ENCODE measurements around the gene RABL3.
"Not testable (repeated sequence)": the region's sequence is repeated elsewhere in the genome, so short reads cannot be mapped to it uniquely, and the experiment has no call there.

The RABL3 gene

GRCh38 chr3:120646771-120647432 is 95.4 kb downstream of the RABL3 start:
- DNase-seq: peak in 1 of 51 donors; percentile 34

- peak in 1 of 51 donors; percentile 49 for DNase-seq
These were observed 97.1 kb downstream of the RABL3 start for GRCh38 chr3:120645083-120645845.

- no peak for DNase-seq
These were observed 99.9 kb downstream of the RABL3 start for GRCh38 chr3:120642368-120642948.

- no peak for DNase-seq
These were observed 100.5 kb downstream of the RABL3 start for GRCh38 chr3:120641696-120642246.

DNA sequence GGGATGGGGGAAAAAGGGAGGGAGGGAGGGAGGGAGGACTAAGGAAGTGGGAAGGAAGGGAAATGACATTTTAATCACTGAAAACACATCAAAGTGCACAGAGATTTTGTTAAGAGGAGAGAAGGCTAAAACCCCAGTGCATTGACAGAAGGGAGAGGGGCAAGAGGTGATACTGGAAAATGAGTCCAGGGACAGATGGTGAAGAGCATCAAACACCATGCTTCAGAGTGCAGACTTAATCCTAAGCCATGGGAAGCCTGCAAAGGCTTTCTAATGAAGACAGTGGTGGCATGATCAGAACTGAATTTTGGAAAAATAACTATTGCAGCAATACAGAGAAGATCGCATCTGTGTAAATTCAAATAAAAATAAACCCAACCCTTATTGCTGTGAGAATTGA is 102.1 kb downstream of the RABL3 start:
- DNase-seq: no peak

DNA sequence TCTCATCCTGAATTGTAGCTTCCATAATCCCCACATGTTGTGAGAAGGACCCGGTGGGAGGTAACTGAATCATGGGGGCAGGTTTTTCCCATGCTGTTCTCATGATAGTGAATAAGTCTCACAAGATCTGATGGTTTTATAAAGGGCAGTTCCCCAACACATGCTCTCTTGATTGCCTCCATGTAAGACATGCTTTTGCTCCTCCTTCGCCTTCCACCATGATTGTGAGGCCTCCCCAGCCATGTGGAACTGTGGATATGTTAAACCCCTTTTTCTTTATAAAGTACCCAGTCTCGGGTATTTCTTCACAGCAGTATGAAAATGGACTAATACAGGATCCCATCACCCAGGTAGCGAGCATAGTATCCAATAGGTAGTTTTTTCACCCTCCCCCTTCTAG is 103.5 kb downstream of the RABL3 start:
- not testable (repeated sequence) for DNase-seq

DNA sequence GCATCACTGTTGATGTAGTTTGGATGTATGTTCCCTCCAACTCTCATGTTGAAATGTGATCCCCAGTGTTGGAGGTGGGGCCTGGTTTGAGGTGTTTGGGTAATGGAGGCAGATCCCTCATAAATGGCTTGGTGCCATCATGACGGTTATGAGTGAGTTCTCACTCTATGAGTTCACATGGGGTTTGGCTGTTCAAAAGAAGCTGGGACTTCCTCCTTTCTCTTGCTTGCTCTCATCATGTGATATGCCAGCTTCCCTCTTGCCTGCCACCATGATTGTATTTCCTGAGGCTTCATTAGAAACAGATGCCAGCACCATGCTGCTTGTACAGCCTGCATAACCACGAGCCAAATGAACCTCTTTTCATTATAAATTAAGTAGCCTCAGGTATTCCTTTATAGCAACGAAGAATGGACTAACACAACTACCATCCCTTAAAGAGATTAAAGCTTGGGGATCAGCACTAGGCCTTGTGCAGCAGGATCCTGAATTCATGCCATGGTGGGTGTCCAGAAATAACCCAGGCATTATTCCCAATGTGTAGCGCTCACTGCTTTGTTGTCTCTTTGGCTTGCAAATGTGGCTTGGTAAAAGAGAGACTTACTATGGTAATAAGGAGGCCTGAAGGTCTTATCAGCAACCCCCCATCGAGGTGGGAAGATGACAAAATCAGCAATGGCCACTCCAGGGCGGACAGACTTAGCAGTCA is 104.3 kb downstream of the RABL3 start:
- DNase-seq: no peak

- DNase-seq: no peak
These were observed 105.4 kb downstream of the RABL3 start for GRCh38 chr3:120636795-120637401.

All from hypothalamus (tissue), 51 donors.